Karpas-422 (cell line): Measurements from ENCODE around the gene PLEKHN1. TPM values are rescaled to one million over a fixed set of nuclear protein-coding genes. Genes with fewer than 3 reads are reported as not detected.
"Not testable (repeated sequence)": the region's sequence is repeated elsewhere in the genome, so short reads cannot be mapped to it uniquely, and the experiment has no call there.

ENCODE experiments used
- DNase-seq: peaks from one replicate; pipeline ENCODE4 v3.0.0-alpha.2; 2015
- H2AFZ ChIP-seq: fragments of 200-600 bp; sonication (generic); 2 replicates; pipeline ENCODE4 v1.6.1; 2014; ENCODE audit warnings: antibody characterized with exemption, low read length, mixed read lengths
- H3K27ac ChIP-seq: fragments of 200-600 bp; sonication (generic); 2 replicates; pipeline ENCODE4 v1.5.1; 2014; ENCODE audit warnings: mild to moderate bottlenecking, low read length, moderate library complexity
- H3K27me3 ChIP-seq: fragments of 200-600 bp; sonication (generic); 2 replicates; pipeline ENCODE4 v1.6.1; 2014; ENCODE audit warnings: low read length, mixed read lengths
- H3K36me3 ChIP-seq: fragments of 200-600 bp; sonication (generic); 2 replicates; pipeline ENCODE4 v1.6.1; 2014; ENCODE audit warnings: low read length, mixed read lengths; ENCODE audit not compliant: insufficient read depth
- H3K4me1 ChIP-seq: fragments of 200-600 bp; sonication (generic); 2 replicates; pipeline ENCODE4 v1.6.1; 2014; ENCODE audit warnings: mild to moderate bottlenecking, low read length, mixed read lengths
- H3K4me2 ChIP-seq: fragments of 200-600 bp; sonication (generic); 2 replicates; pipeline ENCODE4 v1.6.1; 2014; ENCODE audit warnings: low read length, low read depth, mild to moderate bottlenecking; ENCODE audit not compliant: poor library complexity, severe bottlenecking
- H3K4me3 ChIP-seq: fragments of 200-600 bp; sonication (generic); 2 replicates; pipeline ENCODE4 v1.5.1; 2014; ENCODE audit warnings: mild to moderate bottlenecking, antibody characterized with exemption, low read length, mixed read lengths
- H3K79me2 ChIP-seq: fragments of 200-600 bp; sonication (generic); 2 replicates; pipeline ENCODE4 v1.6.1; 2014; ENCODE audit warnings: mild to moderate bottlenecking, low read length, mixed read lengths
- H3K9ac ChIP-seq: fragments of 200-600 bp; sonication (generic); 2 replicates; pipeline ENCODE4 v1.6.0; 2014; ENCODE audit warnings: low read length
- H3K9me2 ChIP-seq: fragments of 200-600 bp; sonication (generic), shearing (Covaris generic); replicated peaks from 2 replicates; pipeline ENCODE4 v1.6.0; 2014; ENCODE audit warnings: mild to moderate bottlenecking, low read length, moderate library complexity; ENCODE audit not compliant: insufficient read depth
- H3K9me3 ChIP-seq: fragments of 300-700, 200-600 bp; sonication (generic); 2 replicates; pipeline ENCODE4 v1.6.1; 2014; ENCODE audit warnings: low read length, mixed read lengths
- H4K20me1 ChIP-seq: fragments of 200-600 bp; sonication (generic); 2 replicates; pipeline ENCODE4 v1.6.1; 2014; ENCODE audit warnings: mild to moderate bottlenecking, antibody characterized with exemption, low read length, low read depth; ENCODE audit not compliant: insufficient read depth
- total RNA-seq: library from RNA; depleted of rRNA; stranded (reverse); fragments of >200 nt; shearing (Covaris generic); gene quantifications from 2 replicates; pipeline ENCODE4 v1.2.3, GENCODE V29; 2014; ENCODE audit warnings: low replicate concordance

Gene PLEKHN1
- total RNA-seq, 1 experiment from 2014 or later, result not detected

DNA sequence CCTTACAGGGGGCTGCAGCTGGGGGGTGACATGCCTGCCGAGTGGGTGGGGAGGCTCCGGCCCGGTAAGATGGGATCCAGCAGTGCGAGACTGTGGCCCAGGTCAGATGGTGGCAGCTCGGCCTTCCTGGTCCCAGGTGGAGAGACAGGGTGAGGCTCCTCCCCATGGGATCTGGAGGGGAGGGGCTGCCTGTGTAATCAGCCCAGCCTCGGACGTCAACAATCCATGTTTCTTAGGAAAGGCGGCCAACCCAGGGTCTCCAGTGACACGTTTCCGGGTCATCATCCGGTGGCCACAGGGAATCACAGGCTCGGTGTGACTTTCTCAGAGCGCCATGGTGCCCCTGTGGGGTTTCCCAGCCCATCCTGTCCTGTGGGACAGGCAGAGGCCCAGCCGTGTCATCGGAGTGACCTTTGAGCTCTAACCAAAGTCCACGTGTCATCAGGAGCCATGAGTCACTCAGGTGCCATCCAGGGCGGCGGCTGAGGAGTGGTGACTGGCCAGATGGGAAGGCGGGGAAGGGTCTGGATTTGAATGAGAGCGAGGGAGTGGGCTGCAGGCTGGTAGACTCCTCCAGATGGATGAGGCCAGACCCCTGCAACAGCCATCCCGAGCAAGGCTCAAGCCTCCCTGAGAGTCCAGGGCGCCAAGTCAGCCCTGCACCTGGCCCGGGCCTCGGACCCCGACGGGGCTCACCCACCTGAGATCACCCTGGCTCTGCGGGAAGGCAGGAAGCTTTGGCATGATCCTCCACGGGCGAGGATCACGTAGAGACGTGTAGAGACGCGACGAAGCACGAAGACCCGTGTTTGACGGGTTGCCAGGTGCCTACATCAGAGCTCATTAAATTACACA lies 40.2 kb downstream of the PLEKHN1 start:
- Histone ChIP-seq H3K27me3 (no peaks in the 10 kb centered on the region), H3K79me2 (no peaks in the 10 kb centered on the region), H3K36me3 (no peaks in the 10 kb centered on the region), H3K9ac (no peak overlapping the region), H4K20me1 (no peaks in the 10 kb centered on the region), H3K27ac (no peak overlapping the region), H3K4me2 (no peak overlapping the region), H3K9me2 (no peaks in the 10 kb centered on the region), H3K9me3 (no peaks in the 10 kb centered on the region), H3K4me3 (no peak overlapping the region), H2AFZ (no peak overlapping the region), H3K4me1 (no peaks in the 10 kb centered on the region)
- no peak for DNase-seq

DNA sequence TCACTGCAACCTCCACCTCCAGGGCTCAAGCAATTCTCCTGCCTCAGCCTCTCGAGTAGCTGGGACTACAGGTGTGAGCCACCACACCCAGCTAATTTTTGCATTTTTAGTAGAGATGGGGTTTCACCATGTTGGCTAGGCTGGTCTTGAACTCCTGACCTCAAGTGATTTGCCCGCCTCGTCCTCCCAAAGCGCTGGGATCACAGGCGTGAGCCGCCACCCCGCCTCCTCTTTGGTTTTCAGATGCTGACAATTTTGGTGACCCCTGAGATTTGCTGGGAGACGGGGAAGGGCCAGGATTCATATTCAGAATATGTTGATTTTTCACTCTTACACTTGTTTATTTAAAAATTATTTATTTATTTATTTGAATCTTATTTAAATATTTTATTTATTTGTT lies 43.8 kb downstream of the PLEKHN1 start:
- not testable (repeated sequence) for H3K9me2 ChIP-seq, H3K79me2 ChIP-seq, H4K20me1 ChIP-seq, H2AFZ ChIP-seq, H3K4me2 ChIP-seq, H3K36me3 ChIP-seq, H3K27me3 ChIP-seq, H3K9me3 ChIP-seq, H3K9ac ChIP-seq, DNase-seq, H3K27ac ChIP-seq, H3K4me3 ChIP-seq
- H3K4me1 ChIP-seq, result peaks cover 27% of the 10 kb centered on the region

DNA sequence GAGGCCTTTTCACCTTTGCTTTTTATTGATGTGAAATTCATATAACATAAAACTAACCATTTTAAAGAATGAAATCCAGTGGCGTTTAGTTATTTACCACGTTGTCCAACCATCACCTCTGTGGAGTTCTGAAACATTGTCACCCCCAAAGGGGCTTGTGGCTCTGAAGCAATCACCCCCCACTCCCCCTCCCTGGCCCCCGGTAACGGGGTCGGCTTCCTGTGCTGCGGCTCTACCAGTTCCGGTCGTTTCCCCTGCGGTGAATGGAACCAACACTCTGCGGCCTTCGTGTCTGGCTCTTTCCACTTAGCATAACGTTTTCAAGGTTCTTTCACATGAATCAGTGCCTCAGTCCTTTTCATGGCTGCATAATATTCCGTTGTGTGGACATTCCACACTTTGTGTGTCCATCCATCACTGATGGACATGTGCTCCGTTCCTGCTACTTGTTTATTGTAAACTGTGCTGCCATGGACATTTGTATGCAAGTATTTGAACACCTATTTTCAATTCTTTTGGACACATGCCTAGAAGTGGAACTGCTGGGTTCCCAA lies 45.2 kb downstream of the PLEKHN1 start:
- Histone ChIP-seq H3K9me2 (no peaks in the 10 kb centered on the region), H3K9me3 (no peaks in the 10 kb centered on the region), H4K20me1 (no peaks in the 10 kb centered on the region), H2AFZ (no peak overlapping the region), H3K4me3 (no peak overlapping the region), H3K4me2 (no peak overlapping the region), H3K36me3 (no peaks in the 10 kb centered on the region), H3K79me2 (no peaks in the 10 kb centered on the region), H3K4me1 (peaks cover 27% of the 10 kb centered on the region), H3K9ac (no peak overlapping the region), H3K27ac (no peak overlapping the region), H3K27me3 (no peaks in the 10 kb centered on the region)
- no peak for DNase-seq

DNA sequence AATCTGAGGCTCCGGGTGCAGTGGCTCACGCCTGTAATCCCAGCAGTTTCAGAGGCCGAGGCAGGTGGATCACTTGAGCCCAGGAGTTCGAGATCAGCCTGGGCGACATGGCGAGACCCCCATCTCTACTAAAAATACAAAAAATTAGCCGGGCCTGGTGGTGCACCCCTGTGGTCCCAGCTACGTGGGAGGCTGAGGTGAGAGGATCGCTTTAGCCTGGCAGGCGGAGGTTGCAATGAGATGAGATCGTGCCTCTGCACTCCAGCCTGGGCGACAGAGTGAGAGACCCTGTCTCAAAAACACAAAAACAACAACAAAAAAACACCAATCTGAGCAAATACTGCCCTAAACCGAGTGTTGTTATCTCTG lies 46.4 kb downstream of the PLEKHN1 start:
- Histone ChIP-seq H3K27ac (peak overlapping the region; percentile 11; the same call in 1 of the 2 replicates), H2AFZ (peak overlapping the region; percentile 93)

DNA sequence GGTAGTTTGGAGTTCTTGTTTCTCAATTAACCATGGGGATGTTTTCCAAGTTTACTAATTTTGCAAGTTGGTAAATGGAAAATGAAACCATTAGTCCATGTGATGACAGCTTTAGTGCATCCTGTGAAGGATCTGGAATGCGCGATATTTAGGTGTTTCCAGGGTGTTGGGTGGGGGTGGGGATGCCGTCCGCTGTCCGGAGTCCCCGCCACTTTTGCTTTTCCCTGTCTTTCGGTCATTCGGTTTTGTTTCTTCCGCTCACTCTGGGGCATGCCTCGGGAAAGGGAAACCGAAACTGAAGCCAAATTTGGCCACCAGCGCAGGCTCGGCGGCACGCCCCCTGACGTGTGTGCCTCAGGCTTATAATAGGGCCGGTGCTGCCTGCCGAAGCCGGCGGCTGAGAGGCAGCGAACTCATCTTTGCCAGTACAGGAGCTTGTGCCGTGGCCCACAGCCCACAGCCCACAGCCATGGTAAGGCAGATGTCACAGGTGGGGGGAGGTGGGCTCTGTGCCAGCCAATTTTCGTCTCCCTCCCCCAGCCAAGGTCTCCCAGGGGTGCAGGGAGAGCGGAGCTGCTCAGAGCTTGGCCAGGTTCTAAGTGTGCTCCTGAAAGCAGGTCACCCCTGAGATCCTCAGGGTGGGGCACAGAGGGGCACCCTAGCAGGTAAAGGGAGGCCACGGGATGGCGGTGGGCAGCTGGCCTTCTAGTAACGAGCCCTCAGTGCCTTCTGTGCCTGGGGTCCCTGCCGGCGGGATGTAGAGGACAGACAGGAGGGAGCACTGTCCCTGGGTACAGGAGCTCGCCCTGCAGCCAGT lies 47.0 kb downstream of the PLEKHN1 start, which contains the start of gene ISG15:
Gene ISG15, plus strand, starts transcription at position 393 of the 817 bp plus-strand sequence. Its CDS starts 77 bp downstream, at position 470.
- Histone ChIP-seq H3K9me2 (no peaks in the 10 kb centered on the region), H3K4me2 (peak within 1 kb of the TSS; percentile 91), H4K20me1 (no peaks in the 10 kb centered on the region), H3K9me3 (no peaks in the 10 kb centered on the region), H3K27me3 (no peaks in the 10 kb centered on the region), H3K27ac (peak within 1 kb of the TSS; percentile 11; the same call in 1 of the 2 replicates), H3K79me2 (no peaks in the 10 kb centered on the region), H3K4me3 (peak within 1 kb of the TSS; percentile 75), H3K9ac (peak within 1 kb of the TSS; percentile 72), H3K4me1 (peaks cover 27% of the 10 kb centered on the region), H3K36me3 (no peaks in the 10 kb centered on the region), H2AFZ (peak within 1 kb of the TSS; percentile 93)
- DNase-seq, result peak; percentile 93

More for the DNA sequence above, 46.4 kb downstream of the PLEKHN1 start:
- not testable (repeated sequence) for DNase-seq, H3K27me3 ChIP-seq, H3K79me2 ChIP-seq, H4K20me1 ChIP-seq, H3K9me2 ChIP-seq, H3K36me3 ChIP-seq, H3K9me3 ChIP-seq
- Histone ChIP-seq H3K4me3 (peak overlapping the region; percentile 75), H3K4me2 (peak overlapping the region; percentile 91), H3K9ac (peak overlapping the region; percentile 72), H3K4me1 (peaks cover 27% of the 10 kb centered on the region)

DNA sequence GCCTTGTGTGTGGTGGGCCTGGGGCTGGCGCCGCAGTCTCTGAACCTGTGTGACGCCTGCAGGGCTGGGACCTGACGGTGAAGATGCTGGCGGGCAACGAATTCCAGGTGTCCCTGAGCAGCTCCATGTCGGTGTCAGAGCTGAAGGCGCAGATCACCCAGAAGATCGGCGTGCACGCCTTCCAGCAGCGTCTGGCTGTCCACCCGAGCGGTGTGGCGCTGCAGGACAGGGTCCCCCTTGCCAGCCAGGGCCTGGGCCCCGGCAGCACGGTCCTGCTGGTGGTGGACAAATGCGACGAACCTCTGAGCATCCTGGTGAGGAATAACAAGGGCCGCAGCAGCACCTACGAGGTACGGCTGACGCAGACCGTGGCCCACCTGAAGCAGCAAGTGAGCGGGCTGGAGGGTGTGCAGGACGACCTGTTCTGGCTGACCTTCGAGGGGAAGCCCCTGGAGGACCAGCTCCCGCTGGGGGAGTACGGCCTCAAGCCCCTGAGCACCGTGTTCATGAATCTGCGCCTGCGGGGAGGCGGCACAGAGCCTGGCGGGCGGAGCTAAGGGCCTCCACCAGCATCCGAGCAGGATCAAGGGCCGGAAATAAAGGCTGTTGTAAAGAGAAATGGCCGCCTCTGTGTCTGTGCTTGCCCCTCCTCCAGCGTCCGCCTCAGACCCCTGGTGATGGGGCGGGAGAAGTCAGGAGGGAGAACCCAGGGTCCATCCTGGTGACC lies 47.8 kb downstream of the PLEKHN1 start:
- H3K9me2 ChIP-seq, result no peaks in the 10 kb centered on the region
- H3K4me1 ChIP-seq, result peaks cover 27% of the 10 kb centered on the region
- H3K79me2 ChIP-seq, result no peaks in the 10 kb centered on the region
- H3K9ac ChIP-seq, result peak overlapping the region; percentile 72
- no peaks in the 10 kb centered on the region for H4K20me1 ChIP-seq
- DNase-seq, result no peak
- H3K27ac ChIP-seq, result no peak overlapping the region
- H3K4me3 ChIP-seq, result peak overlapping the region; percentile 75
- H2AFZ ChIP-seq, result peak overlapping the region; percentile 93; the same call in 1 of the 2 replicates
- no peaks in the 10 kb centered on the region for H3K9me3 ChIP-seq
- H3K4me2 ChIP-seq, result peak overlapping the region; percentile 91
- no peaks in the 10 kb centered on the region for H3K27me3 ChIP-seq
- H3K36me3 ChIP-seq, result no peaks in the 10 kb centered on the region

DNA sequence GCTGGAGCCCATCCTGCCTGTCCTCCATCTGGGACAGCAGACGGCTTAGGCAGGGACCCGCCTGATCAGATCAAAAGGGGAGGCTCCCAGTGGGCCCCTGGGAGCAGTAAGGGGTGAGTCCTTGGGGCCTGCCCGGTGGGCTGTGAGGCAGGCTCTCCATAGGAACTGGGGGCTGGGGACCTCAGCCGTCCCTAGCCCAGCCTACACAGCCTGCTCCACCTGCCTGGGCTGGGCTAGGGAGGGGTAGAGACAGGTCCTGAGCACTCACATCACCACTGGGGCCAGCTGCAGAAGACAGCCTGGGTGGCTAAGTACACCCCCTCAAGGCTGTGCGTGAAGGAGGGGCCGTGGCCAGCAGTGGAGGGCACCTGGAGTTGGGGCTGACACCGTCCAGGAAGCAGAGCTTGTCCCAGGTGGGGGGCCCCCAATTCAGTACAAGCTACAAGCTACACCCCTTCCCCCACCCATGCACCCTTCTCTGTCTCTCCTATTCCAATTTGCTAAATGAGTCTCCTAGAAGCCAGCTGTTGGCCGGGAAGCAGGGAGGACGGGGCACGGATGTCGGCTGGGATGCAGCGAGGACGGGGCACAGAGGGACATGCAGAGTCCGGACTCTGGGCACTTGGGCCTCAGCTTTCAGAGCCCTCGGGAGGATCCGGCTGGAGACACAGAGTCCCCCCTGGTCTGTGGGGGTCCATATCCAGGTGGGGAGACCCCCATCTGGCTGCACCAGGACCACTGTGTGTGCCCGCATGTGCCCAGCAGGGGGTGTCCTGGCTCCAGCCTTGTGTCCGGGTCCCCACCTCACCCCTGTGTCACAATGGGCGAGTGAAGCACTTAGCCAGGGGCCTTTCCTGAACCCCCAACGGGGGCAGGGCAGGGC lies 48.8 kb downstream of the PLEKHN1 start:
- Histone ChIP-seq H3K4me1 (peaks cover 27% of the 10 kb centered on the region), H3K27ac (no peak overlapping the region), H3K9me3 (no peaks in the 10 kb centered on the region), H3K9me2 (no peaks in the 10 kb centered on the region), H3K27me3 (no peaks in the 10 kb centered on the region), H3K9ac (0 out of 2 replicates have a peak overlapping the region, but pooled peaks have one; percentile 72), H3K4me2 (peak overlapping the region; percentile 91), H4K20me1 (no peaks in the 10 kb centered on the region), H3K79me2 (no peaks in the 10 kb centered on the region), H2AFZ (no peak overlapping the region), H3K4me3 (peak overlapping the region; percentile 75; the same call in 1 of the 2 replicates), H3K36me3 (no peaks in the 10 kb centered on the region)
- DNase-seq, result peak; percentile 69
